Caco-2 (cell line): ENCODE data around the gene C1orf159. TPM values are rescaled to one million over a fixed set of nuclear protein-coding genes. Genes with fewer than 3 reads are reported as not detected.

Source experiments
- BruUV-seq: library from RNA; stranded (reverse); fragments of 400-500 nt; replicated peaks from 2 replicates; lab custom pipeline; 2021; lab: Mats Ljungman, UMichigan
- CTCF ChIA-PET: fragments of 300-600 bp; sonication (Branson Sonifier 250); formaldehyde crosslinking; loops from one replicate; lab custom pipeline; 2022; ENCODE audit warnings: antibody characterized with exemption; lab: Charles Lee
- POLR2A ChIA-PET: fragments of 300-600 bp; sonication (Branson Sonifier 250); formaldehyde crosslinking; loops from one replicate; lab custom pipeline; 2022; ENCODE audit warnings: antibody characterized with exemption; lab: Charles Lee
- DNase-seq, 2 experiments: peaks; one replicate each; pipeline versions ENCODE4 v3.0.0 to v3.0.0-alpha.2; 2020 to 2022
- H3K27me3 ChIP-seq: replicated peaks from 2 replicates; pipeline ENCODE4 v1.6.0; 2011; ENCODE audit warnings: low read length; ENCODE audit not compliant: control insufficient read depth, insufficient read depth
- H3K36me3 ChIP-seq: 2 replicates; pipeline ENCODE4 v1.5.1; 2011; ENCODE audit warnings: low read length; ENCODE audit not compliant: control insufficient read depth, insufficient read depth
- H3K4me1 ChIP-seq: fragments of 250-450 bp; sonication (Bioruptor Pico); 2 replicates; pipeline ENCODE4 v1.5.1; 2020; ENCODE audit warnings: mild to moderate bottlenecking
- H3K4me3 ChIP-seq: 2 replicates; pipeline ENCODE4 v1.5.1; 2011; ENCODE audit warnings: low read depth, mild to moderate bottlenecking, control low read depth, low read length
- H3K9me3 ChIP-seq: fragments of 250-450 bp; sonication (Bioruptor Pico); 2 replicates; pipeline ENCODE4 v1.5.1; 2020; ENCODE audit warnings: mild to moderate bottlenecking, moderate library complexity
- H3K27ac Mint-ChIP-seq: one replicate; pipeline ENCODE4 v1.8.0; 2022; ENCODE audit warnings: mixed read lengths; ENCODE audit not compliant: unreplicated experiment
- H3K27me3 Mint-ChIP-seq: one replicate; pipeline ENCODE4 v1.8.0; 2022; ENCODE audit warnings: mixed read lengths; ENCODE audit not compliant: insufficient read depth, unreplicated experiment
- H3K36me3 Mint-ChIP-seq: one replicate; pipeline ENCODE4 v1.8.0; 2022; ENCODE audit warnings: mild to moderate bottlenecking, mixed read lengths; ENCODE audit not compliant: insufficient read depth, unreplicated experiment
- H3K4me1 Mint-ChIP-seq: one replicate; pipeline ENCODE4 v1.8.0; 2022; ENCODE audit warnings: low read depth, mixed read lengths; ENCODE audit not compliant: unreplicated experiment
- H3K4me3 Mint-ChIP-seq: one replicate; pipeline ENCODE4 v1.8.0; 2022; ENCODE audit warnings: mild to moderate bottlenecking, moderate library complexity, mixed read lengths; ENCODE audit not compliant: unreplicated experiment
- H3K9me3 Mint-ChIP-seq: one replicate; pipeline ENCODE4 v1.8.0; 2022; ENCODE audit warnings: mixed read lengths; ENCODE audit not compliant: unreplicated experiment
- intact Hi-C: fragments of 100-400 bp; cut with micrococcal nuclease; formaldehyde crosslinking; loops from one replicate; pipeline ENCODE4 v1.10.0; 2022; ENCODE audit not compliant: unreplicated experiment
- total RNA-seq: library from RNA; stranded (reverse); gene quantifications from 2 replicates; pipeline ENCODE4 v1.2.3, GENCODE V29; 2022
- TF ChIP-seq, protein P1 (sequence below), 2 experiments: fragments of 200-600 bp in 1 of 2; IDR thresholded peaks; 1 replicate in 1 of 2; 2 replicates in 1 of 2; pipeline versions ENCODE4 v1.5.1 to v1.8.0; 2011 to 2022; ENCODE audit warnings: antibody characterized with exemption in 1 of 2, control low read depth in 1 of 2, inconsistent platforms in 1 of 2, low read depth in 1 of 2, low read length in 1 of 2, mild to moderate bottlenecking in 1 of 2, moderate library complexity in 1 of 2; ENCODE audit not compliant: insufficient read depth in 1 of 2, severe bottlenecking in 1 of 2, unreplicated experiment in 1 of 2

The C1orf159 gene
- total RNA-seq, 1 experiment from 2014 or later: 12.9 TPM

DNA sequence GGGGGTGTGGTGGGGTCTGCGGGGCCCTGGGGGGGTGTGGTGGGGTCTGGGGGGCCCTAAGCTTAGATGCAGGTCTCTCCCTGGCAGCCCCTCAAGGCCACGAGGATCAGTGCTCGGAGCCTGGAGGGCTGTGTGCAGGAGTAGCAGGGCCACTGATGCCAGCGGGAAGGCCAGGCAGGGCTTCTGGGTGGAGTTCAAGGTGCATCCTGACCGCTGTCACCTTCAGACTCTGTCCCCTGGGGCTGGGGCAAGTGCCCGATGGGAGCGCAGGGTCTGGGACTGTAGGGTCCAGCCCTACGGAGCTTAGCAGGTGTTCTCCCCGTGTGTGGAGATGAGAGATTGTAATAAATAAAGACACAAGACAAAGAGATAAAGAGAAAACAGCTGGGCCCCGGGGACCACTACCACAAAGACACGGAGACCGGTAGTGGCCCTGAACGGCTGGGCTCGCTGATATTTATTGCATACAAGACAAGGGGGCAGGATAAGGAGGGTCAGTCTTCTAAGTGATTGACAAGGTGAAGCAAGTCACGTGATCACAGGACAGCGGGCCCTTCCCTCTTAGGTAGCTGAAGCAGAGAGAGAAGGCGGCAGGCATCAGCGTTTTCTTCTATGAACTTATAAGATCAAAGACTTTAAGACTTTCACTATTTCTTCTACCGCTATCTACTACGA, 50.5 kb downstream of the C1orf159 start:
- DNase-seq: no peak
- no TSS peak for BruUV-seq
- Histone ChIP-seq H3K27me3 (no peaks in the 10 kb centered on the region), H3K36me3 (no peaks in the 10 kb centered on the region), H3K4me1 (peaks cover 23% of the 10 kb centered on the region), H3K4me3 (no peak overlapping the region), H3K9me3 (no peaks in the 10 kb centered on the region)
- Mint-ChIP-seq H3K36me3 (peaks cover 11% of the 10 kb centered on the region), H3K27ac (no peak overlapping the region), H3K4me3 (no peak overlapping the region), H3K4me1 (no peaks in the 10 kb centered on the region), H3K9me3 (no peaks in the 10 kb centered on the region), H3K27me3 (no peaks in the 10 kb centered on the region)
- intact Hi-C loops: no loop called here
- TF ChIP-seq, protein P1, sequence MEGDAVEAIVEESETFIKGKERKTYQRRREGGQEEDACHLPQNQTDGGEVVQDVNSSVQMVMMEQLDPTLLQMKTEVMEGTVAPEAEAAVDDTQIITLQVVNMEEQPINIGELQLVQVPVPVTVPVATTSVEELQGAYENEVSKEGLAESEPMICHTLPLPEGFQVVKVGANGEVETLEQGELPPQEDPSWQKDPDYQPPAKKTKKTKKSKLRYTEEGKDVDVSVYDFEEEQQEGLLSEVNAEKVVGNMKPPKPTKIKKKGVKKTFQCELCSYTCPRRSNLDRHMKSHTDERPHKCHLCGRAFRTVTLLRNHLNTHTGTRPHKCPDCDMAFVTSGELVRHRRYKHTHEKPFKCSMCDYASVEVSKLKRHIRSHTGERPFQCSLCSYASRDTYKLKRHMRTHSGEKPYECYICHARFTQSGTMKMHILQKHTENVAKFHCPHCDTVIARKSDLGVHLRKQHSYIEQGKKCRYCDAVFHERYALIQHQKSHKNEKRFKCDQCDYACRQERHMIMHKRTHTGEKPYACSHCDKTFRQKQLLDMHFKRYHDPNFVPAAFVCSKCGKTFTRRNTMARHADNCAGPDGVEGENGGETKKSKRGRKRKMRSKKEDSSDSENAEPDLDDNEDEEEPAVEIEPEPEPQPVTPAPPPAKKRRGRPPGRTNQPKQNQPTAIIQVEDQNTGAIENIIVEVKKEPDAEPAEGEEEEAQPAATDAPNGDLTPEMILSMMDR (IDR thresholded peaks at IDR 0.05; ENCODE audit: insufficient read depth in 1 of 2, low read depth in 1 of 2, low read length in 1 of 2, severe bottlenecking in 1 of 2, unreplicated experiment in 1 of 2): no peak
- POLR2A ChIA-PET: no interaction called here
- CTCF ChIA-PET: no interaction called here

DNA sequence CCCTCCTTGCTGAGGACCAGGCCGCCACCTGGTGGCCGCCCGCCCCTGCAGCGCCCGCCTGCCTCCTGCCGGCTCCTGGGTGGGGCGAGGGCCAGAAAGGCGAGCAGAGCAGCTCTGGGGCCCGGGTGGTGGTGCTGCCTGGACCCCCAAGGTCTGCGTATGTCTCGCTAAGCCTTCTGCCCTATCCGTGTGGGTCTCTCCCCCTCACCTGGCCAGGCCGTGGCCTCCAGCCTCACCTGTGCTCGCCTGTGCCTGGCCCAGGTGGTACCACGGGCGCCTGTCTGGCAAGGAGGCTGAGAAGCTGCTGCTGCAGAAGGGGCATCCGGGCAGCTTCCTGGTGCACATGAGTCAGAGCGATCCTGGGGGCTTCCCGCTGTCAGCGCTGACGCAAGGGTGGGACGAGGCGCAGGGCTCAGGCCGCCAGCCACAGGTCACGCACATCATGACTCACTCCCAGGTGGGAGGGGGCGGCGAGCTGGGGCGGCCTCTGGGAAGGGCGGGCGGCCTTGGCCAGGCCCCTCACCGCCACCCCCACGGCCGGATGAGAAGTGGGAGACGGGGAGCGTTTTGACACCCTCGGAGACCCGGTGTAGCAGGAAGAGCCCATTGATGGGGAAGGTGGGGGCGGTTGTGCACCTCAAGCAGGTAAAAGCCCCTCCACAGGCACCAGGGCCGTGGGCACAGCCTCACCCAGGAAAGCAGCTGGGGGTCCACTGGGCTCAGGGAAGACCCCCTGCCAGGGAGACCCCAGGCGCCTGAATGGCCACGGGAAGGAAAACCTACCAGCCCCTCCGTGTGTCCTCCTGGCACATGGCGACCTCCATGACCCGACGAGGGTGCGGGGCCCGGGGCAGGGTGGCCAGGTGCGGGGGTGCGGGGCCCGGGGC, 51.7 kb downstream of the C1orf159 start:
- no peaks in the 10 kb centered on the region for H3K27me3 Mint-ChIP-seq
- no peaks in the 10 kb centered on the region for H3K4me1 Mint-ChIP-seq
- intact Hi-C loops: loop anchor here (5.0 kb wide), 1 partner anchor 82 kb away; the partner anchor contains the start of gene PERM1
- CTCF ChIA-PET: interaction anchor here (0.8 to 2.3 kb wide), 6 partner anchors 16 to 81 kb away, joined by 3 to 9 read pairs (median 4); partner anchors contain the start of gene ISG15
- POLR2A ChIA-PET: no interaction called here
- H3K4me3 ChIP-seq: peak overlapping the region; percentile 24
- peaks cover 18% of the 10 kb centered on the region for H3K4me1 ChIP-seq
- peak overlapping the region; percentile 50 for H3K4me3 Mint-ChIP-seq
- H3K27ac Mint-ChIP-seq: no peak overlapping the region
- H3K36me3 ChIP-seq: no peaks in the 10 kb centered on the region
- no peaks in the 10 kb centered on the region for H3K27me3 ChIP-seq
- no TSS peak for BruUV-seq
- no peaks in the 10 kb centered on the region for H3K9me3 Mint-ChIP-seq
- TF ChIP-seq, protein P1 (IDR thresholded peaks at IDR 0.05; ENCODE audit: insufficient read depth in 1 of 2, low read depth in 1 of 2, low read length in 1 of 2, severe bottlenecking in 1 of 2, unreplicated experiment in 1 of 2): peak; percentile 86 to 93
- no peaks in the 10 kb centered on the region for H3K9me3 ChIP-seq
- peak; percentile 59 to 80 for DNase-seq
- H3K36me3 Mint-ChIP-seq: peaks cover 14% of the 10 kb centered on the region

DNA sequence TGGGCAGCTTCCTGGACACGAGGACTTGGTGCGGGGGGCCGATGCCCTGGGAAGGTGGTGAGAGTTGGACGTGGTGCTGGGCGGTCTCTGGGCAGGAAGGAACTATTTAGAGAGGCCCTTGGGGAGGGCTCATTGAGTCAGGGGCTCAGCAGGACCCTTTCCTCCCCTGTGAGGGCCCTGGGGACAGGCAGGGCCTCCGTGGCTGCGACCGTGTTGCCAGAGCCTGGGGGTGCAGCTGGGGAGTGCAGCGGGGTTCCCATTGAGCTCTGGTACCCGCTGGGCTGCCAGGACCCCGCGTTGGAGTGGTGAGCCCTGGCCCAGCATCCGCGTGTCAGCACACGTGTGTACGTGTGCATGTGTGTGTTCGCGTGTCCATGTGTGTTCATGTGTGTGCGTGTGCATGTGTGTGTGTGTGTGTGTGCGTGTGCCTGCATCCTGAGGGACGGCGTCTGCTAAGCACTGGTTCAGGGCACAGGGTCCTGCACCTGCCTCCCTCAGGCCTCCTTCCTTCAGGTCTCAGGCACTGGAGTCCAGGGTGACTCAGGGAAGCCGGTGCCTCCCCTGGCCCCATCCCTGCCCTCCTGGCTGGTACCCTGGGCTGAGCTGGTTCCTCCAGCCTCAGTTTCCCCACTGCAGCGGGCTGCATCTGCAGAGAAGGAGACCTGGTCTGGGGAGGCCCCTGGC, 52.5 kb downstream of the C1orf159 start:
- Mint-ChIP-seq H3K27me3 (no peaks in the 10 kb centered on the region), H3K36me3 (peaks cover 12% of the 10 kb centered on the region), H3K4me3 (peak overlapping the region; percentile 50), H3K9me3 (no peaks in the 10 kb centered on the region), H3K27ac (no peak overlapping the region), H3K4me1 (peaks cover 2% of the 10 kb centered on the region)
- no peak overlapping the region for H3K4me3 ChIP-seq
- intact Hi-C loops: loop anchor here (5.0 kb wide), 1 partner anchor 81 kb away; the partner anchor contains the start of gene PERM1
- no peaks in the 10 kb centered on the region for H3K9me3 ChIP-seq
- DNase-seq: no peak
- peaks cover 24% of the 10 kb centered on the region for H3K4me1 ChIP-seq
- ChIA-PET CTCF (interaction anchor here (0.8 to 2.3 kb wide), 5 partner anchors 17 to 81 kb away, joined by 3 to 9 read pairs (median 5); partner anchors contain the start of gene ISG15), POLR2A (no interaction called here)
- no peaks in the 10 kb centered on the region for H3K27me3 ChIP-seq
- BruUV-seq: no TSS peak
- TF ChIP-seq, protein P1 (IDR thresholded peaks at IDR 0.05; ENCODE audit: insufficient read depth in 1 of 2, low read depth in 1 of 2, low read length in 1 of 2, severe bottlenecking in 1 of 2, unreplicated experiment in 1 of 2): no peak
- H3K36me3 ChIP-seq: no peaks in the 10 kb centered on the region
